Measurements from ENCODE around the gene TRAPPC12.

Gene TRAPPC12

DNA sequence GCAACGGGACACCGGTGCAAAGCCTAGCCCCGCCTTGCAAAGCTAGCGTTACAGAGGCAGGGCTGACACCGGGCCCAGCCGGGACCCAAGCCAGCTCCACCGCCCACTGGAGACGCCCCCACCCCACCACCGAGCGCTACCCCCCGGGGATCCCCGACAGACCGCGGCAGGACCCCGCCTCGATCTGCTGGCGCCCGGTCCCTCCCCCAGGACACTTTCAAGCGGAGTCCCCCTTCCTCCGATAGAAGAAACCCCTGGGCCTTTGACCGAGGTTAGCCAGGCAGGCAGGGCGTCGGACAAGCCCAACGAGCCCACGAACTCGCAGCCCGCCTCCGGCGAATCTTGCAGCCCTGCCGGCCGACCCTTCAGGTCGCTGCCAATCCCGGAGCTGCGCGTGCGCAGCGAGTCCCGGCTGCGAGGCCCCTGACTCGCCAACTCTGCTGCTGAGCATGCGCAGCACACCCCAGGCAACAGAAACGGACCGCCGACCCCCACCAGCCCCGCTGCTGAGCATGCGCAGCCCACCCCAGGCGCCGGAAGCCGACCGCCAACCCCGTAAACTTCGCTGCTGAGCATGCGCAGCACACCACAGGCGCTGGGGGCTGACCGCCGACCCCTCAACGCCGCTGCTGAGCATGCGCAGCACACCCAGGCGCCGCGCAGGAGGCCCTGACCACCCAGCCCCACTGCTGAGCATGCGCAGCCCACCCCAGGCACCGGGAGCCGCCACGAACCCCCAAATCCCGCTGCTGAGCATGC, 139.2 kb downstream of the TRAPPC12 start:
- Histone ChIP-seq H3K9me3 (ENCODE audit: insufficient read depth, low read length, severe bottlenecking) (no peaks in the 10 kb centered on the region), H3K27ac (ENCODE audit: low read length) (peak overlapping the region; percentile 93), H4K20me1 (ENCODE audit: insufficient read depth, low read length) (no peaks in the 10 kb centered on the region), H3K36me3 (ENCODE audit: insufficient read depth, low read length) (peaks cover 9% of the 10 kb centered on the region), H2AFZ (ENCODE audit: low read depth, low read length) (peak overlapping the region; percentile 90), H3K79me2 (ENCODE audit: insufficient read depth, low read length) (peaks cover 41% of the 10 kb centered on the region), H3K4me2 (ENCODE audit: insufficient read depth, low read length) (peak overlapping the region; percentile 81), H3K9ac (ENCODE audit: low read depth, low read length) (peak overlapping the region; percentile 95), H3K4me3 (ENCODE audit: low read depth in 1 of 2, low read length in 2 of 2) (peak overlapping the region; percentile 65 to 84), H3K4me1 (ENCODE audit: insufficient read depth, low read length) (peaks cover 35% of the 10 kb centered on the region), H3K27me3 (ENCODE audit: insufficient read depth, low read length, poor library complexity) (no peaks in the 10 kb centered on the region)
- DNase-seq, result peak; percentile 99
- ATAC-seq (ENCODE audit: insufficient read depth, low read depth), result peak; percentile 79
- TF ChIP-seq, protein P1, sequence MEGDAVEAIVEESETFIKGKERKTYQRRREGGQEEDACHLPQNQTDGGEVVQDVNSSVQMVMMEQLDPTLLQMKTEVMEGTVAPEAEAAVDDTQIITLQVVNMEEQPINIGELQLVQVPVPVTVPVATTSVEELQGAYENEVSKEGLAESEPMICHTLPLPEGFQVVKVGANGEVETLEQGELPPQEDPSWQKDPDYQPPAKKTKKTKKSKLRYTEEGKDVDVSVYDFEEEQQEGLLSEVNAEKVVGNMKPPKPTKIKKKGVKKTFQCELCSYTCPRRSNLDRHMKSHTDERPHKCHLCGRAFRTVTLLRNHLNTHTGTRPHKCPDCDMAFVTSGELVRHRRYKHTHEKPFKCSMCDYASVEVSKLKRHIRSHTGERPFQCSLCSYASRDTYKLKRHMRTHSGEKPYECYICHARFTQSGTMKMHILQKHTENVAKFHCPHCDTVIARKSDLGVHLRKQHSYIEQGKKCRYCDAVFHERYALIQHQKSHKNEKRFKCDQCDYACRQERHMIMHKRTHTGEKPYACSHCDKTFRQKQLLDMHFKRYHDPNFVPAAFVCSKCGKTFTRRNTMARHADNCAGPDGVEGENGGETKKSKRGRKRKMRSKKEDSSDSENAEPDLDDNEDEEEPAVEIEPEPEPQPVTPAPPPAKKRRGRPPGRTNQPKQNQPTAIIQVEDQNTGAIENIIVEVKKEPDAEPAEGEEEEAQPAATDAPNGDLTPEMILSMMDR (IDR thresholded peaks at IDR 0.05; ENCODE audit: borderline replicate concordance, extremely low read depth, low read length, poor library complexity, severe bottlenecking), result no peak
- TF ChIP-seq EZH2 (IDR thresholded peaks at IDR 0.05; ENCODE audit: borderline replicate concordance, low read depth, low read length, severe bottlenecking), result no peak

DNA sequence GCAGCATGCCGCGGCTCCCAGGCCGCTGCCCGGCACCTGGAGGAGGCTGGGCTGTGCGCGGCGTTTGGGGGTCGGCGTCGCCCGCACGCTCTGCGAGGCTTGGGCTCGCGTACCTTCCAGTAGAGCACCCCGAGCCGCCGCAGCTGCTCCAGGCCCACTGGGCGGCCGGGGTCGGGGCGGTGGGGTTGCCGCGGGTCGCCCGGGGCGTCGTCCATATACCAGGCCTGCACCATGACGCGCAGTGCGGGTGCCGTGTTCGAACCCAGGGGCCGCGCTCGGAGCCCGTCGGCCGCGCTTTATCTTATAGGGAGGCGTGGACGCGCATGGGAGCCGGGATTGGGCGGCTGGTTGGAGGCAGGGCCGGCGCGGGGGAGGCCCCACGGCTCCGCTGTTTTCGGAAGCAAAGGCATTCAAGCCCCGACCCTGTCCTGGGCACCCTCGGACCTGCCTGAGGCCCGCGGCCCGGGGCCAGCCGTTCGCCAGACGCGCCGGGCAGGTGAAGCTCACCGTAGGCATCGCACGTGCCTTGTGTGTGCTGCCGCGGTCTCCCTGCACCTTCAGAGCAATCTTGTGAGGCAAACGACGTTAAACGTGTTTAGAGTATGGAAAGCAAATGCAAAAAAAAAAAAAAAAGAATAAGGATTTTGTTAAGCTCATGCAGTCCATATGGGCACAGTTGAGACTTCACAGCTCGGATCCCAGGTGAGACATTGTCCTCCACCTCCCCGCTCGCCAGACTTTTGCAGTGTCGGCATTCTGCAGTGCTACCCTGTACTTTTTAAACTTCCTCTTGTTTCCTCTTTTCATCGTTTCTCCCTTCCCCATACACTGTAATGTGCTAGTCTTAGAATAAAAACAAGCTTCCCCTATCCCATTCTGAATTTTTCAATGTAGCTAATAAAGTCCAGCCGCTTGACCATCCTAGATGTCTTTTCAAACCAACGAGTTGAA, 140.0 kb downstream of the TRAPPC12 start, which contains the start of gene ADI1:
Gene ADI1, minus strand, starts transcription at position 277 of the 951 bp plus-strand sequence. Its CDS starts 44 bp downstream, at position 233.
- Histone ChIP-seq H3K4me1 (ENCODE audit: insufficient read depth, low read length) (peaks cover 35% of the 10 kb centered on the region), H3K4me2 (ENCODE audit: insufficient read depth, low read length) (peak within 1 kb of the TSS; percentile 81), H3K36me3 (ENCODE audit: insufficient read depth, low read length) (peaks cover 8% of the 10 kb centered on the region), H3K27ac (ENCODE audit: low read length) (peak within 1 kb of the TSS; percentile 93), H2AFZ (ENCODE audit: low read depth, low read length) (peak within 1 kb of the TSS; percentile 90), H3K27me3 (ENCODE audit: insufficient read depth, low read length, poor library complexity) (no peaks in the 10 kb centered on the region), H3K79me2 (ENCODE audit: insufficient read depth, low read length) (peaks cover 41% of the 10 kb centered on the region), H3K9ac (ENCODE audit: low read depth, low read length) (peak within 1 kb of the TSS; percentile 95), H4K20me1 (ENCODE audit: insufficient read depth, low read length) (no peaks in the 10 kb centered on the region), H3K4me3 (ENCODE audit: low read depth in 1 of 2, low read length in 2 of 2) (peak within 1 kb of the TSS; percentile 65 to 84), H3K9me3 (ENCODE audit: insufficient read depth, low read length, severe bottlenecking) (no peaks in the 10 kb centered on the region)
- no peak for TF ChIP-seq EZH2 (IDR thresholded peaks at IDR 0.05; ENCODE audit: borderline replicate concordance, low read depth, low read length, severe bottlenecking)
- TF ChIP-seq, protein P1 (IDR thresholded peaks at IDR 0.05; ENCODE audit: borderline replicate concordance, extremely low read depth, low read length, poor library complexity, severe bottlenecking), result no peak
- DNase-seq (peak; percentile 84), ATAC-seq (ENCODE audit: insufficient read depth, low read depth) (peak; percentile 78)

DNA sequence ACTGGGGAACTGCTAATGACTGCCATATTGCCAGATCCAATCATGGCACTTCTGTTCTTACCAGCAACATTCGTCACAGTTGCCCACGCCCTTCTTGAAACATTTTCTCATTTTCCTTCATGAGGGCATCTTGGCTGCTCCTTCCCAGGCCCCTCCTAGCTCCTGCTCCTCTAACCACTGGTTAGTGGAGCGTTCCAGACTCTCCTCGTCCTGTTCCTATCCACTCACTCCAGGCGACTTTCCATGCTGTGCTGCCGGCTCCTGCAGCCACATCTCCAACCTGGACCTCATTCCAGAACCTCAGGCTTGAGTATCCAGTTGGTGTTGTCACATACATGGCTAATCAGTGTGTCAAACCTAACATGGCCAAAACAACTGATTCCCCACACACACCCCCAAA, 141.1 kb downstream of the TRAPPC12 start:
- no peak overlapping the region for H3K27ac ChIP-seq (ENCODE audit: low read length)
- H3K4me1 ChIP-seq (ENCODE audit: insufficient read depth, low read length), result peaks cover 35% of the 10 kb centered on the region
- ATAC-seq (ENCODE audit: insufficient read depth, low read depth) (no peak), DNase-seq (no peak)
- peaks cover 8% of the 10 kb centered on the region for H3K36me3 ChIP-seq (ENCODE audit: insufficient read depth, low read length)
- peaks cover 41% of the 10 kb centered on the region for H3K79me2 ChIP-seq (ENCODE audit: insufficient read depth, low read length)
- H3K4me3 ChIP-seq (ENCODE audit: low read depth in 1 of 2, low read length in 2 of 2), result peak overlapping the region in 1 of 2 experiments; percentile 84; a peak in 2 of 4 replicates
- H3K9me3 ChIP-seq (ENCODE audit: insufficient read depth, low read length, severe bottlenecking), result no peaks in the 10 kb centered on the region
- H3K9ac ChIP-seq (ENCODE audit: low read depth, low read length), result peak overlapping the region; percentile 95; the same call in 1 of the 2 replicates
- no peaks in the 10 kb centered on the region for H4K20me1 ChIP-seq (ENCODE audit: insufficient read depth, low read length)
- H3K4me2 ChIP-seq (ENCODE audit: insufficient read depth, low read length), result peak overlapping the region; percentile 78
- no peaks in the 10 kb centered on the region for H3K27me3 ChIP-seq (ENCODE audit: insufficient read depth, low read length, poor library complexity)
- H2AFZ ChIP-seq (ENCODE audit: low read depth, low read length), result no peak overlapping the region
- TF ChIP-seq EZH2 (IDR thresholded peaks at IDR 0.05; ENCODE audit: borderline replicate concordance, low read depth, low read length, severe bottlenecking), result no peak
- TF ChIP-seq, protein P1 (IDR thresholded peaks at IDR 0.05; ENCODE audit: borderline replicate concordance, extremely low read depth, low read length, poor library complexity, severe bottlenecking), result no peak

Measured in DND-41 (cell line).